HepG2 (cell line): ENCODE measurements around the gene FGF21.

Experiments
- CCAR2 ChIP-seq: fragments of 200-400 bp; formaldehyde crosslinking; optimal IDR thresholded peaks from 2 replicates; pipeline ENCODE3; 2018; ENCODE audit warnings: low read depth, mild to moderate bottlenecking, low read length, moderate library complexity
- EP300 ChIP-seq, 3 experiments: sonication (generic) in 1 of 3; formaldehyde crosslinking in 1 of 3; IDR thresholded peaks; 2 replicates each; pipeline versions ENCODE4 v1.5.1 to v1.6.1; 2011 to 2020; ENCODE audit warnings: low read depth in 2 of 3, low read length in 2 of 3, borderline replicate concordance in 1 of 3, improper control_type of control experiment in 1 of 3, mild to moderate bottlenecking in 1 of 3, missing genetic modification reagents in 1 of 3, moderate library complexity in 1 of 3
- HMG20B ChIP-seq: conservative IDR thresholded peaks from 2 replicates; pipeline ENCODE4 v1.6.1; 2016; ENCODE audit warnings: missing genetic modification reagents, missing compliant biosample characterization
- KLF15 ChIP-seq: sonication (generic); formaldehyde crosslinking; IDR thresholded peaks from 2 replicates; pipeline ENCODE4 v1.8.1; 2023; ENCODE audit warnings: borderline replicate concordance, mild to moderate bottlenecking, inconsistent platforms, missing genetic modification reagents, mixed read lengths
- MAX ChIP-seq: IDR thresholded peaks from 2 replicates; pipeline ENCODE4 v1.6.1; 2012; ENCODE audit warnings: inconsistent platforms
- MXD4 ChIP-seq: IDR thresholded peaks from 2 replicates; pipeline ENCODE4 v1.6.1; 2016; ENCODE audit warnings: mild to moderate bottlenecking, missing biosample characterization, missing genetic modification reagents
- NFRKB ChIP-seq: fragments of 450-650 bp; IDR thresholded peaks from 2 replicates; pipeline ENCODE4 v1.6.1; 2017
- SOX5 ChIP-seq: IDR thresholded peaks from 2 replicates; pipeline ENCODE4 v1.6.1; 2016; ENCODE audit warnings: borderline replicate concordance
- ZBTB21 ChIP-seq: sonication (generic); formaldehyde crosslinking; IDR thresholded peaks from 2 replicates; pipeline ENCODE4 v1.4.0; 2020; ENCODE audit warnings: missing genetic modification reagents
- ZNF224 ChIP-seq: sonication (generic); formaldehyde crosslinking; IDR thresholded peaks from 2 replicates; pipeline ENCODE4 v1.5.0; 2020; ENCODE audit warnings: mild to moderate bottlenecking, missing genetic modification reagents
- ZNF407 ChIP-seq: sonication (generic); formaldehyde crosslinking; IDR thresholded peaks from one replicate; pipeline ENCODE4 v1.5.1; 2020; ENCODE audit warnings: mild to moderate bottlenecking, missing genetic modification reagents; ENCODE audit errors: not compliant biosample characterization

- TF ChIP-seq MAX (no peak), NFRKB (no peak), ZNF407 (CRISPR knock-in tag) (no peak), KLF15 (CRISPR knock-in tag) (no peak), SOX5 (CRISPR knock-in tag) (no peak), ZNF224 (no peak), HMG20B (CRISPR knock-in tag) (no peak), ZBTB21 (CRISPR knock-in tag) (no peak), MXD4 (CRISPR knock-in tag) (no peak), EP300 (IDR thresholded peaks at IDR 0.05; ENCODE audit: low read depth in 2 of 2, low read length in 2 of 2) (no peak), EP300 (CRISPR knock-in tag; IDR thresholded peaks at IDR 0.05; ENCODE audit: borderline replicate concordance) (no peak), CCAR2 (no peak)
These were observed 14.9 kb downstream of the FGF21 start for GRCh38 chr19:48770266-48770665.
